ENCODE measurements around the gene GPR161. TPM values are rescaled to one million over a fixed set of nuclear protein-coding genes. Genes with fewer than 3 reads are reported as not detected.

The GPR161 gene
- total RNA-seq, 4 donors from 2014 or later = 17.4 to 36.9 (median 20.1) TPM

- H3K4me3 ChIP-seq = no peak overlapping the region
- peaks cover 0 to 66% of the 10 kb centered on the region in 2 donors for H3K36me3 ChIP-seq
- peak; percentile 2 for ATAC-seq
- H3K27ac ChIP-seq = peak overlapping the region in 2 of 4 donors; percentile 44 to 48
- no peaks in the 10 kb centered on the region for H3K9me3 ChIP-seq
- TF ChIP-seq, protein P1, sequence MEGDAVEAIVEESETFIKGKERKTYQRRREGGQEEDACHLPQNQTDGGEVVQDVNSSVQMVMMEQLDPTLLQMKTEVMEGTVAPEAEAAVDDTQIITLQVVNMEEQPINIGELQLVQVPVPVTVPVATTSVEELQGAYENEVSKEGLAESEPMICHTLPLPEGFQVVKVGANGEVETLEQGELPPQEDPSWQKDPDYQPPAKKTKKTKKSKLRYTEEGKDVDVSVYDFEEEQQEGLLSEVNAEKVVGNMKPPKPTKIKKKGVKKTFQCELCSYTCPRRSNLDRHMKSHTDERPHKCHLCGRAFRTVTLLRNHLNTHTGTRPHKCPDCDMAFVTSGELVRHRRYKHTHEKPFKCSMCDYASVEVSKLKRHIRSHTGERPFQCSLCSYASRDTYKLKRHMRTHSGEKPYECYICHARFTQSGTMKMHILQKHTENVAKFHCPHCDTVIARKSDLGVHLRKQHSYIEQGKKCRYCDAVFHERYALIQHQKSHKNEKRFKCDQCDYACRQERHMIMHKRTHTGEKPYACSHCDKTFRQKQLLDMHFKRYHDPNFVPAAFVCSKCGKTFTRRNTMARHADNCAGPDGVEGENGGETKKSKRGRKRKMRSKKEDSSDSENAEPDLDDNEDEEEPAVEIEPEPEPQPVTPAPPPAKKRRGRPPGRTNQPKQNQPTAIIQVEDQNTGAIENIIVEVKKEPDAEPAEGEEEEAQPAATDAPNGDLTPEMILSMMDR (IDR thresholded peaks at IDR 0.05) = no peak
- TF ChIP-seq POLR2AphosphoS5 (IDR thresholded peaks at IDR 0.05) (no peak), POLR2A (IDR thresholded peaks at IDR 0.05) (no peak), EP300 (IDR thresholded peaks at IDR 0.05) (no peak)
- peaks cover 0 to 26% (median 0%) of the 10 kb centered on the region in 3 donors for H3K4me1 ChIP-seq
- no peaks in the 10 kb centered on the region for H3K27me3 ChIP-seq
- 80% methylated on average over 1 of the region's 15 CpGs for WGBS, 2 donors (ENCODE audit: low coverage in 1 of 2)
These were observed 38.0 kb downstream of the GPR161 start for GRCh38 chr1:168098534-168099320.

- 60 to 97% methylated on average over 1 to 4 of the region's 12 CpGs for WGBS, 2 donors (ENCODE audit: low coverage in 1 of 2)
- Histone ChIP-seq H3K27me3 (no peaks in the 10 kb centered on the region), H3K9me3 (no peaks in the 10 kb centered on the region), H3K4me3 (no peak overlapping the region), H3K36me3 (peaks cover 0 to 64% of the 10 kb centered on the region in 2 donors), H3K27ac (no peak overlapping the region), H3K4me1 (peaks cover 0 to 26% (median 0%) of the 10 kb centered on the region in 3 donors)
- ATAC-seq = peak; percentile 16
- no peak for TF ChIP-seq POLR2AphosphoS5 (IDR thresholded peaks at IDR 0.05)
- no peak for TF ChIP-seq EP300 (IDR thresholded peaks at IDR 0.05)
- TF ChIP-seq, protein P1 (IDR thresholded peaks at IDR 0.05) = no peak
- TF ChIP-seq POLR2A (IDR thresholded peaks at IDR 0.05) = no peak
These were observed 38.7 kb downstream of the GPR161 start for GRCh38 chr1:168097921-168098528.

DNA sequence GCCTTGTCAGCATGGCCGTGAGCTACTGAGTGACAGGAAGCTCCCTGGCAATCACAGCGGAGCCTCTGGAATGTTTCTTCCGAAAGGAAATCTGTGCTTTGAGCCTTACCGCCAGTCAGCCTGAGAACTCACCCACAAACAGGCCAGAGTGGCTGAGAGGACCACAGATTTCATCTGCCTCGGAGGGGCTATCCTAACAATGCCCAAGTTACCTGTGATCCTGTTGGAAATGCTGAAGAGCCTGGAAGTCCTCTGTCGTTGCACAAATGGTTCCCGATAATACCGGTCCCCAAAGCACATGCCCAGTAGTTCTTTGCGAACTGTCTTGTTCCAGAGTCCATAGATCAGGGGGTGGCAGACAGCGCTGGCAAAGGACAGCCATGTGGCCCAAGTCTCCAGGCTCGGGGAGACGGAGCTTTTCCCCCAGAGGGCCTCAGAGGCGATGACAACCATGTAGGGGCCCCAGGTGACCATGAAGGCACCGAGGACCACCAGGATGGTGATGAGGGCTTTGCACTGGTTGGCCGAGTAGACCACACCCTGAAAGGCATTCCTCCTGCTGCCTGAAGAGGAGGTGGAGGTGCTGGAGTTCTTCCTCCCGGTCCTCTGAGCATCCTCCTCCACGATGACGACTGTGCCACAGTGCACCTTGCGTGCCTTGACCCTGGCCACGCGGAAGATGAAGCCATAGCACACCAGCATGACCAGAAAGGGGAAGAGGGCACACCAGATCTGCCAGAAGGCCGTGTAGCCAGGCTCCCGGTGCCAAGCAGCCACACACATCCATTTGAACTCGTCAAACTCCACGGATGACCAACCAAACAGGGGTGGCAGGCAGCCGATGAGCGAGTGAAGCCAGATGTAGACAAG is 40.2 kb downstream of the GPR161 start:
- peaks cover 0 to 38% (median 0%) of the 10 kb centered on the region in 3 donors for H3K4me1 ChIP-seq
- H3K27ac ChIP-seq = no peak overlapping the region
- WGBS, 2 donors (ENCODE audit: low coverage in 1 of 2) = 89% methylated on average over 12 of the region's 27 CpGs; no CpG with 5 or more reads in 1 of the 2 donors
- TF ChIP-seq, protein P1 (IDR thresholded peaks at IDR 0.05) = no peak
- TF ChIP-seq POLR2AphosphoS5 (IDR thresholded peaks at IDR 0.05) (no peak), EP300 (IDR thresholded peaks at IDR 0.05) (no peak), POLR2A (IDR thresholded peaks at IDR 0.05) (no peak)
- ATAC-seq = no peak
- no peaks in the 10 kb centered on the region for H3K27me3 ChIP-seq
- H3K4me3 ChIP-seq = no peak overlapping the region
- H3K9me3 ChIP-seq = no peaks in the 10 kb centered on the region
- H3K36me3 ChIP-seq = peaks cover 0 to 58% of the 10 kb centered on the region in 2 donors

- H3K27ac ChIP-seq = no peak overlapping the region
- TF ChIP-seq POLR2AphosphoS5 (IDR thresholded peaks at IDR 0.05) (no peak), POLR2A (IDR thresholded peaks at IDR 0.05) (no peak), EP300 (IDR thresholded peaks at IDR 0.05) (no peak)
- TF ChIP-seq, protein P1 (IDR thresholded peaks at IDR 0.05) = no peak
- H3K9me3 ChIP-seq = no peaks in the 10 kb centered on the region
- H3K27me3 ChIP-seq = no peaks in the 10 kb centered on the region
- no peak overlapping the region for H3K4me3 ChIP-seq
- no peak for ATAC-seq
- peaks cover 0 to 65% of the 10 kb centered on the region in 2 donors for H3K36me3 ChIP-seq
- WGBS, 2 donors (ENCODE audit: low coverage in 1 of 2) = 77 to 92% methylated on average over 5 to 6 of the region's 6 CpGs
- peaks cover 0 to 38% (median 0%) of the 10 kb centered on the region in 3 donors for H3K4me1 ChIP-seq
These were observed 41.3 kb downstream of the GPR161 start for GRCh38 chr1:168095476-168095875.

Data from gastroesophageal sphincter (tissue), 4 donors.